IMR-90 (cell line): Measurements from ENCODE around the gene DRAP1. TPM values are rescaled to one million over a fixed set of nuclear protein-coding genes. Genes with fewer than 3 reads are reported as not detected.

Source experiments
- ATAC-seq: fragments of 200-7000 bp; cut with Tn5 transposase; 2 replicates; pipeline ENCODE4 v1.9.1; 2020; ENCODE audit warnings: low read depth, mild to moderate bottlenecking, moderate library complexity
- BruUV-seq: library from RNA; stranded (reverse); fragments of 400-500 nt; replicated peaks from 2 replicates; lab custom pipeline; 2021; lab: Mats Ljungman, UMichigan
- CTCF ChIA-PET: fragments of 300-600 bp; formaldehyde crosslinking; extraction: SDS; loops from one replicate; lab custom pipeline; 2021; ENCODE audit warnings: antibody characterized with exemption; lab: Yijun Ruan, JAX
- POLR2A ChIA-PET: fragments of 300-600 bp; sonication (Branson Sonifier 250); formaldehyde crosslinking; loops from one replicate; lab custom pipeline; 2022; ENCODE audit warnings: antibody characterized with exemption; ENCODE audit not compliant: unreplicated experiment; lab: Charles Lee
- DNase-seq: peaks from one replicate; pipeline ENCODE4 v3.0.0; 2013
- H2AFZ ChIP-seq: replicated peaks from 2 replicates; pipeline ENCODE3; 2013; ENCODE audit warnings: low read length, mild to moderate bottlenecking; ENCODE audit not compliant: poor library complexity
- H2AK5ac ChIP-seq: 2 replicates; pipeline ENCODE4 v1.6.1; 2013; ENCODE audit warnings: low read depth, low read length, inconsistent platforms
- H2AK9ac ChIP-seq: replicated peaks from 2 replicates; pipeline ENCODE3; 2013; ENCODE audit warnings: mild to moderate bottlenecking, low read depth, low read length, moderate library complexity; ENCODE audit not compliant: poor library complexity
- H2BK120ac ChIP-seq: 2 replicates; pipeline ENCODE4 v1.6.1; 2013; ENCODE audit warnings: low read depth, low read length, inconsistent platforms
- H2BK15ac ChIP-seq: 3 replicates; pipeline ENCODE4 v1.6.1; 2013; ENCODE audit warnings: low read depth, low read length, inconsistent platforms
- H2BK20ac ChIP-seq: 2 replicates; pipeline ENCODE4 v1.6.1; 2013; ENCODE audit warnings: low read depth, mild to moderate bottlenecking, inconsistent platforms, low read length, moderate library complexity
- H2BK5ac ChIP-seq: 2 replicates; pipeline ENCODE4 v1.6.1; 2013; ENCODE audit warnings: mild to moderate bottlenecking, low read depth, low read length, inconsistent platforms; ENCODE audit not compliant: poor library complexity, severe bottlenecking
- H3K14ac ChIP-seq: replicated peaks from 2 replicates; pipeline ENCODE4 v1.6.1; 2013; ENCODE audit warnings: low read depth, low read length, inconsistent platforms
- H3K18ac ChIP-seq: 2 replicates; pipeline ENCODE4 v1.6.1; 2013; ENCODE audit warnings: low read depth, low read length, control low read depth
- H3K23ac ChIP-seq: 2 replicates; pipeline ENCODE4 v1.6.1; 2013; ENCODE audit warnings: low read depth, low read length, inconsistent platforms
- H3K27ac ChIP-seq: 2 replicates; pipeline ENCODE4 v1.5.1; 2013; ENCODE audit warnings: mild to moderate bottlenecking, control low read depth, low read length; ENCODE audit not compliant: insufficient read depth
- H3K27me3 ChIP-seq: 2 replicates; pipeline ENCODE4 v1.6.1; 2013; ENCODE audit warnings: low read length; ENCODE audit not compliant: control insufficient read depth, insufficient read depth
- H3K36me3 ChIP-seq: 2 replicates; pipeline ENCODE4 v1.6.1; 2013; ENCODE audit warnings: low read length, mixed read lengths; ENCODE audit not compliant: control insufficient read depth, insufficient read depth
- H3K4ac ChIP-seq: 2 replicates; pipeline ENCODE4 v1.6.1; 2013; ENCODE audit warnings: low read depth, low read length, inconsistent platforms
- H3K4me1 ChIP-seq: 2 replicates; pipeline ENCODE4 v1.6.1; 2013; ENCODE audit warnings: low read length, mixed read lengths; ENCODE audit not compliant: control insufficient read depth, insufficient read depth
- H3K4me2 ChIP-seq: 2 replicates; pipeline ENCODE4 v1.6.1; 2013; ENCODE audit warnings: low read depth, mild to moderate bottlenecking, control low read depth, low read length, moderate library complexity
- H3K4me3 ChIP-seq: 2 replicates; pipeline ENCODE4 v1.5.1; 2013; ENCODE audit warnings: low read depth, mild to moderate bottlenecking, control low read depth, low read length, moderate library complexity; ENCODE audit not compliant: insufficient read depth
- H3K56ac ChIP-seq: 2 replicates; pipeline ENCODE4 v1.6.1; 2013; ENCODE audit warnings: low read length, inconsistent platforms; ENCODE audit not compliant: insufficient read depth; ENCODE audit errors: extremely low read depth
- H3K79me1 ChIP-seq, 2 experiments: 2 replicates each; pipeline ENCODE4 v1.6.1; 2013; ENCODE audit warnings: low read length in 2 of 2, inconsistent platforms in 1 of 2, low read depth in 1 of 2
- H3K9ac ChIP-seq: 2 replicates; pipeline ENCODE4 v1.6.1; 2013; ENCODE audit warnings: low read depth, low read length, control low read depth
- H3K9me1 ChIP-seq: 2 replicates; pipeline ENCODE4 v1.6.1; 2013; ENCODE audit warnings: low read length, inconsistent platforms; ENCODE audit not compliant: insufficient read depth
- H3K9me3 ChIP-seq: 2 replicates; pipeline ENCODE4 v1.6.1; 2013; ENCODE audit warnings: low read length; ENCODE audit not compliant: control insufficient read depth, insufficient read depth
- H4K20me1 ChIP-seq: 2 replicates; pipeline ENCODE4 v1.6.1; 2013; ENCODE audit warnings: low read length, inconsistent platforms; ENCODE audit not compliant: insufficient read depth
- H4K5ac ChIP-seq: 2 replicates; pipeline ENCODE4 v1.6.1; 2013; ENCODE audit warnings: mild to moderate bottlenecking, low read depth, low read length, control low read depth
- H4K8ac ChIP-seq, 2 experiments: 2 replicates each; pipeline ENCODE4 v1.6.1; 2013; ENCODE audit warnings: low read depth in 2 of 2, low read length in 2 of 2, control low read depth in 1 of 2, inconsistent platforms in 1 of 2
- H4K91ac ChIP-seq: 2 replicates; pipeline ENCODE4 v1.6.1; 2013; ENCODE audit warnings: low read depth, low read length, inconsistent platforms; ENCODE audit not compliant: insufficient read depth
- CEBPB ChIP-seq: IDR thresholded peaks from 2 replicates; pipeline ENCODE4 v1.6.1; 2012; ENCODE audit warnings: low read depth, low read length, improper control_type of control experiment
- CHD1 ChIP-seq: IDR thresholded peaks from 2 replicates; pipeline ENCODE4 v1.6.1; 2012; ENCODE audit warnings: low read depth, low read length, improper control_type of control experiment
- ELK1 ChIP-seq: fragments of 150-350 bp; IDR thresholded peaks from 2 replicates; pipeline ENCODE4 v1.6.1; 2016; ENCODE audit warnings: low read depth, mild to moderate bottlenecking, low read length, moderate library complexity, borderline replicate concordance
- MAFK ChIP-seq: IDR thresholded peaks from 2 replicates; pipeline ENCODE4 v1.6.1; 2012; ENCODE audit warnings: low read depth, low read length, improper control_type of control experiment
- MXI1 ChIP-seq: IDR thresholded peaks from 2 replicates; pipeline ENCODE4 v1.6.1; 2012; ENCODE audit warnings: low read depth, mild to moderate bottlenecking, low read length, moderate library complexity, borderline replicate concordance
- RAD21 ChIP-seq: IDR thresholded peaks from 2 replicates; pipeline ENCODE4 v1.6.1; 2012; ENCODE audit warnings: low read length, improper control_type of control experiment
- USF2 ChIP-seq: fragments of 150-350 bp; IDR thresholded peaks from 2 replicates; pipeline ENCODE4 v1.6.1; 2017; ENCODE audit warnings: mild to moderate bottlenecking, antibody characterized with exemption, low read length, low read depth
- WGBS, 2 experiments: methylation state at CpG; one replicate each; pipeline versions ENCODE4 v1.1.5 to v1.1.7; 2013; ENCODE audit warnings: missing lambda C conversion rate in 2 of 2; ENCODE audit not compliant: insufficient read length in 1 of 2; ENCODE audit errors: extremely low coverage in 2 of 2; 5-methylcytosine and 5-hydroxymethylcytosine counted together
- dilution Hi-C: fragments of 300-500 bp; cut with HindIII; formaldehyde crosslinking; loops from one replicate; pipeline ENCODE4 v1.14.3; 2018; ENCODE audit warnings: low sequenced_read_pairs; ENCODE audit not compliant: unreplicated experiment
- in situ Hi-C: fragments of 300-500 bp; cut with MboI; formaldehyde crosslinking; loops from 3 replicates; pipeline ENCODE4 v1.14.3; 2019; ENCODE audit warnings: low sequenced_read_pairs, inconsistent platforms, mixed read lengths
- intact Hi-C: fragments of 100-400 bp; cut with micrococcal nuclease; formaldehyde crosslinking; loops from 2 replicates; pipeline ENCODE4 v1.10.0; 2022
- polyA plus RNA-seq, 3 experiments: library from polyadenylated mRNA; depleted of rRNA; stranded (reverse); fragments of >200 nt; gene quantifications; 2 replicates each; pipeline ENCODE4 v1.2.3, GENCODE V29; 2012; ENCODE audit warnings: low replicate concordance in 1 of 3
- total RNA-seq: library from RNA; depleted of rRNA; stranded (reverse); fragments of >200 nt; gene quantifications from 2 replicates; pipeline ENCODE4 v1.2.3, GENCODE V29; 2012

DRAP1 gene
- total and polyA plus RNA-seq, 2 of the 4 experiments (the other 2 are of a cell fraction) = 237 to 344 TPM

GRCh38 chr11:65962141-65962564, 42.9 kb downstream of the DRAP1 start:
- Histone ChIP-seq H3K9me3 (no peaks in the 10 kb centered on the region), H3K56ac (peak overlapping the region; percentile 88), H4K20me1 (peaks cover 7% of the 10 kb centered on the region), H3K79me1 (peaks cover 16 to 51% of the 10 kb centered on the region in 2 experiments), H3K4ac (peak overlapping the region; percentile 60; the same call in 1 of the 2 replicates), H3K14ac (peak overlapping the region; percentile 92), H4K5ac (no peak overlapping the region), H4K91ac (0 out of 2 replicates have a peak overlapping the region, but pooled peaks have one; percentile 49), H3K27ac (peak overlapping the region; percentile 77), H2AK5ac (peak overlapping the region; percentile 35; the same call in 1 of the 2 replicates), H3K9me1 (peaks cover 5% of the 10 kb centered on the region; the same call in 1 of the 2 replicates), H3K4me1 (peaks cover 8% of the 10 kb centered on the region), H2AFZ (peak overlapping the region; percentile 74), H2BK15ac (peak overlapping the region; percentile 42; the same call in 1 of the 3 replicates), H3K4me2 (peak overlapping the region; percentile 98), H3K36me3 (peaks cover 30% of the 10 kb centered on the region), H3K27me3 (no peaks in the 10 kb centered on the region), H3K23ac (peak overlapping the region; percentile 99), H2BK5ac (peak overlapping the region; percentile 35), H2BK20ac (no peak overlapping the region), H3K4me3 (peak overlapping the region; percentile 59), H4K8ac (peak overlapping the region; percentile 53 to 67; a peak in 2 of 4 replicates), H2BK120ac (0 out of 2 replicates have a peak overlapping the region, but pooled peaks have one; percentile 26), H3K18ac (no peak overlapping the region), H3K9ac (peak overlapping the region; percentile 93), H2AK9ac (peak overlapping the region; percentile 58)
- dilution Hi-C loops = no loop called here
- intact Hi-C loops = loop anchor here (5.0 kb wide), 1 partner anchor 45 kb away; the partner anchor contains the start of genes C11orf68 and DRAP1
- TF ChIP-seq MAFK = no peak
- no peak for TF ChIP-seq CEBPB
- TF ChIP-seq ELK1 = no peak
- TF ChIP-seq CHD1 = no peak
- TF ChIP-seq USF2 = no peak
- 0 out of 2 replicates have a peak, but pooled peaks have one; percentile 4 for TF ChIP-seq MXI1
- no peak for TF ChIP-seq RAD21
- 21% methylated on average over 4 of the region's 13 CpGs; no CpG with 5 or more reads in 1 of the 2 experiments for WGBS, 2 experiments
- TSS peak; percentile 50 for BruUV-seq
- in situ Hi-C loops = loop anchor here (5.0 kb wide), 1 partner anchor 70 kb away; the partner anchor contains the start of gene CCDC85B
- DNase-seq (no peak), ATAC-seq (peak; percentile 4)
- ChIA-PET CTCF (interaction anchor here (1.0 kb wide), 1 partner anchor 16 kb away, joined by 3 read pairs; no protein-coding TSS in a partner anchor), POLR2A (interaction anchor here (0.8 kb wide), 1 partner anchor 70 kb away, joined by 3 read pairs; no protein-coding TSS in a partner anchor)
